Measurements from ENCODE around the gene ARHGEF1.

ARHGEF1 gene

GRCh38 chr19:41903193-41903953 lies 20.4 kb downstream of the ARHGEF1 start:
- Histone ChIP-seq H3K4me1 (ENCODE audit: insufficient read depth, insufficient read length) (peaks cover 5% of the 10 kb centered on the region), H3K27me3 (ENCODE audit: insufficient read depth, insufficient read length) (no peaks in the 10 kb centered on the region), H3K4me3 (ENCODE audit: insufficient read length, low read depth) (no peak overlapping the region), H3K36me3 (ENCODE audit: insufficient read depth, insufficient read length, low read length) (peaks cover 58% of the 10 kb centered on the region), H3K9ac (ENCODE audit: insufficient read length, low read depth) (no peak overlapping the region), H3K9me3 (ENCODE audit: insufficient read depth, low read length) (no peaks in the 10 kb centered on the region)
- DNase-seq (ENCODE audit: low read depth, low spot score), result no peak
- TF ChIP-seq ZNF274 (IDR thresholded peaks at IDR 0.05; ENCODE audit: low read depth, low read length) (no peak), YY1 (IDR thresholded peaks at IDR 0.05; ENCODE audit: insufficient read depth, insufficient read length) (no peak)

- DNase-seq (ENCODE audit: low read depth, low spot score), result no peak
- no peak overlapping the region for H3K9ac ChIP-seq (ENCODE audit: insufficient read length, low read depth)
- TF ChIP-seq SUZ12 (IDR thresholded peaks at IDR 0.05; ENCODE audit: extremely low read depth, insufficient read depth, insufficient read length), result no peak
- H3K9me3 ChIP-seq (ENCODE audit: insufficient read depth, low read length), result no peaks in the 10 kb centered on the region
- peaks cover 5% of the 10 kb centered on the region for H3K4me1 ChIP-seq (ENCODE audit: insufficient read depth, insufficient read length)
- no peak overlapping the region for H3K4me3 ChIP-seq (ENCODE audit: insufficient read length, low read depth)
- H3K36me3 ChIP-seq (ENCODE audit: insufficient read depth, insufficient read length, low read length), result peaks cover 55% of the 10 kb centered on the region
- no peaks in the 10 kb centered on the region for H3K27me3 ChIP-seq (ENCODE audit: insufficient read depth, insufficient read length)
These were observed 21.3 kb downstream of the ARHGEF1 start for GRCh38 chr19:41904118-41904870.

GRCh38 chr19:41905273-41906002 lies 22.5 kb downstream of the ARHGEF1 start:
- TF ChIP-seq ZNF274 (IDR thresholded peaks at IDR 0.05; ENCODE audit: low read depth, low read length) (no peak), YY1 (IDR thresholded peaks at IDR 0.05; ENCODE audit: insufficient read depth, insufficient read length) (no peak), SUZ12 (IDR thresholded peaks at IDR 0.05; ENCODE audit: extremely low read depth, insufficient read depth, insufficient read length) (no peak)
- H3K4me3 ChIP-seq (ENCODE audit: insufficient read length, low read depth), result no peak overlapping the region
- H3K27me3 ChIP-seq (ENCODE audit: insufficient read depth, insufficient read length), result peaks cover 6% of the 10 kb centered on the region
- DNase-seq (ENCODE audit: low read depth, low spot score), result no peak
- H3K36me3 ChIP-seq (ENCODE audit: insufficient read depth, insufficient read length, low read length), result peaks cover 50% of the 10 kb centered on the region
- peaks cover 5% of the 10 kb centered on the region for H3K4me1 ChIP-seq (ENCODE audit: insufficient read depth, insufficient read length)
- no peak overlapping the region for H3K9ac ChIP-seq (ENCODE audit: insufficient read length, low read depth)
- H3K9me3 ChIP-seq (ENCODE audit: insufficient read depth, low read length), result no peaks in the 10 kb centered on the region

GRCh38 chr19:41906271-41906670 lies 23.3 kb downstream of the ARHGEF1 start:
- no peaks in the 10 kb centered on the region for H3K9me3 ChIP-seq (ENCODE audit: insufficient read depth, low read length)
- no peak for DNase-seq (ENCODE audit: low read depth, low spot score)
- H3K4me3 ChIP-seq (ENCODE audit: insufficient read length, low read depth), result no peak overlapping the region
- TF ChIP-seq SUZ12 (IDR thresholded peaks at IDR 0.05; ENCODE audit: extremely low read depth, insufficient read depth, insufficient read length) (no peak), ZNF274 (IDR thresholded peaks at IDR 0.05; ENCODE audit: low read depth, low read length) (no peak), YY1 (IDR thresholded peaks at IDR 0.05; ENCODE audit: insufficient read depth, insufficient read length) (no peak)
- H3K9ac ChIP-seq (ENCODE audit: insufficient read length, low read depth), result no peak overlapping the region
- peaks cover 5% of the 10 kb centered on the region for H3K4me1 ChIP-seq (ENCODE audit: insufficient read depth, insufficient read length)
- H3K36me3 ChIP-seq (ENCODE audit: insufficient read depth, insufficient read length, low read length), result peaks cover 49% of the 10 kb centered on the region
- peaks cover 14% of the 10 kb centered on the region for H3K27me3 ChIP-seq (ENCODE audit: insufficient read depth, insufficient read length)

- Histone ChIP-seq H3K36me3 (ENCODE audit: insufficient read depth, insufficient read length, low read length) (peaks cover 43% of the 10 kb centered on the region), H3K27me3 (ENCODE audit: insufficient read depth, insufficient read length) (peaks cover 23% of the 10 kb centered on the region), H3K9ac (ENCODE audit: insufficient read length, low read depth) (no peak overlapping the region), H3K4me1 (ENCODE audit: insufficient read depth, insufficient read length) (peaks cover 7% of the 10 kb centered on the region), H3K4me3 (ENCODE audit: insufficient read length, low read depth) (no peak overlapping the region), H3K9me3 (ENCODE audit: insufficient read depth, low read length) (no peaks in the 10 kb centered on the region)
- TF ChIP-seq YY1 (IDR thresholded peaks at IDR 0.05; ENCODE audit: insufficient read depth, insufficient read length), result no peak
- TF ChIP-seq ZNF274 (IDR thresholded peaks at IDR 0.05; ENCODE audit: low read depth, low read length), result no peak
- no peak for TF ChIP-seq SUZ12 (IDR thresholded peaks at IDR 0.05; ENCODE audit: extremely low read depth, insufficient read depth, insufficient read length)
- no peak for DNase-seq (ENCODE audit: low read depth, low spot score)
These were observed 24.1 kb downstream of the ARHGEF1 start for GRCh38 chr19:41906916-41907680.

- Histone ChIP-seq H3K4me1 (ENCODE audit: insufficient read depth, insufficient read length) (peaks cover 10% of the 10 kb centered on the region), H3K9ac (ENCODE audit: insufficient read length, low read depth) (no peak overlapping the region), H3K27me3 (ENCODE audit: insufficient read depth, insufficient read length) (peaks cover 33% of the 10 kb centered on the region), H3K36me3 (ENCODE audit: insufficient read depth, insufficient read length, low read length) (peaks cover 33% of the 10 kb centered on the region), H3K9me3 (ENCODE audit: insufficient read depth, low read length) (no peaks in the 10 kb centered on the region), H3K4me3 (ENCODE audit: insufficient read length, low read depth) (no peak overlapping the region)
- TF ChIP-seq ZNF274 (IDR thresholded peaks at IDR 0.05; ENCODE audit: low read depth, low read length) (no peak), YY1 (IDR thresholded peaks at IDR 0.05; ENCODE audit: insufficient read depth, insufficient read length) (no peak), SUZ12 (IDR thresholded peaks at IDR 0.05; ENCODE audit: extremely low read depth, insufficient read depth, insufficient read length) (no peak)
- no peak for DNase-seq (ENCODE audit: low read depth, low spot score)
These were observed 25.1 kb downstream of the ARHGEF1 start for GRCh38 chr19:41907994-41908615.
